Gastrocnemius medialis (tissue), 4 donors: ENCODE measurements around the gene ANKS4B. TPM values are rescaled to one million over a fixed set of nuclear protein-coding genes. Genes with fewer than 3 reads are reported as not detected.

ENCODE experiments used
- ATAC-seq, 2 donors: fragments of 150-250 bp; one replicate each; pipeline ENCODE4 v1.9.1; 2016
- DNase-seq, 2 donors: peaks; one replicate each; pipeline ENCODE4 v3.0.0-alpha.2; 2019
- H3K27ac ChIP-seq, 4 donors: fragments of 200-600 bp; sonication (generic); 1 replicate in 1 of 4; 2 replicates in 3 of 4; pipeline ENCODE4 v1.5.1; 2016 to 2018; ENCODE audit warnings: mild to moderate bottlenecking in 2 of 4, moderate library complexity in 1 of 4
- H3K27me3 ChIP-seq, 3 donors: fragments of 200-600 bp; sonication (generic) in 2 of 3; 1 replicate in 1 of 3; 2 replicates in 2 of 3; pipeline versions ENCODE4 v1.5.1 to v1.6.0; 2016 to 2019; ENCODE audit warnings: mild to moderate bottlenecking in 1 of 3, moderate library complexity in 1 of 3
- H3K36me3 ChIP-seq, 2 donors: fragments of 200-600 bp; sonication (generic) in 1 of 2; one replicate each; pipeline ENCODE4 v1.5.1; 2017 to 2018
- H3K4me1 ChIP-seq, 2 donors: fragments of 200-600 bp; sonication (generic) in 1 of 2; one replicate each; pipeline ENCODE4 v1.5.1; 2016 to 2017; ENCODE audit warnings: mild to moderate bottlenecking in 2 of 2
- H3K4me3 ChIP-seq, 4 donors: fragments of 200-600 bp; sonication (generic) in 3 of 4; 1 replicate in 1 of 4; 2 replicates in 3 of 4; pipeline ENCODE4 v1.5.1; 2016 to 2019; ENCODE audit warnings: mild to moderate bottlenecking in 2 of 4
- H3K9me3 ChIP-seq, 3 donors: fragments of 200-600 bp; sonication (generic) in 2 of 3; 1 replicate in 1 of 3; 2 replicates in 2 of 3; pipeline ENCODE4 v1.5.1; 2016 to 2019
- POLR2A ChIP-seq, 2 donors: fragments of 450-650 bp; IDR thresholded peaks; one replicate each; pipeline ENCODE4 v1.6.1; 2017; ENCODE audit warnings: antibody characterized with exemption in 2 of 2, mild to moderate bottlenecking in 2 of 2, moderate library complexity in 2 of 2
- in situ Hi-C, 4 donors: fragments of 200-750 bp; cut with MboI; loops; one replicate each; pipeline versions ENCODE4 v1.15.0 to v1.8.0; 2017; ENCODE audit warnings: low sequenced_read_pairs in 4 of 4
- intact Hi-C: fragments of 100-400 bp; cut with DNase I; formaldehyde crosslinking; loops from one replicate; pipeline ENCODE4 v1.15.1; 2023; ENCODE audit warnings: low total_unique reads
- total RNA-seq, 4 donors: library from RNA; depleted of rRNA; stranded (reverse); fragments of >200 nt; gene quantifications; one replicate each; pipeline versions ENCODE4 v1.1.0 to v1.2.3, GENCODE V29; 2016
- TF ChIP-seq, protein P1 (sequence below), 5 experiments: fragments of 450-650 bp in 3 of 5; fragments of 200-600 bp in 2 of 5; sonication (generic) in 2 of 5; IDR thresholded peaks in 4 of 5; conservative IDR thresholded peaks in 1 of 5; 1 replicate in 4 of 5; 2 replicates in 1 of 5; pipeline ENCODE4 v1.5.1; 2016 to 2019; ENCODE audit warnings: antibody characterized with exemption in 5 of 5, mild to moderate bottlenecking in 3 of 5, moderate library complexity in 3 of 5

ANKS4B gene
- total RNA-seq, 4 donors from 2014 or later: 0.04 to 0.10 TPM; not detected in 2

DNA sequence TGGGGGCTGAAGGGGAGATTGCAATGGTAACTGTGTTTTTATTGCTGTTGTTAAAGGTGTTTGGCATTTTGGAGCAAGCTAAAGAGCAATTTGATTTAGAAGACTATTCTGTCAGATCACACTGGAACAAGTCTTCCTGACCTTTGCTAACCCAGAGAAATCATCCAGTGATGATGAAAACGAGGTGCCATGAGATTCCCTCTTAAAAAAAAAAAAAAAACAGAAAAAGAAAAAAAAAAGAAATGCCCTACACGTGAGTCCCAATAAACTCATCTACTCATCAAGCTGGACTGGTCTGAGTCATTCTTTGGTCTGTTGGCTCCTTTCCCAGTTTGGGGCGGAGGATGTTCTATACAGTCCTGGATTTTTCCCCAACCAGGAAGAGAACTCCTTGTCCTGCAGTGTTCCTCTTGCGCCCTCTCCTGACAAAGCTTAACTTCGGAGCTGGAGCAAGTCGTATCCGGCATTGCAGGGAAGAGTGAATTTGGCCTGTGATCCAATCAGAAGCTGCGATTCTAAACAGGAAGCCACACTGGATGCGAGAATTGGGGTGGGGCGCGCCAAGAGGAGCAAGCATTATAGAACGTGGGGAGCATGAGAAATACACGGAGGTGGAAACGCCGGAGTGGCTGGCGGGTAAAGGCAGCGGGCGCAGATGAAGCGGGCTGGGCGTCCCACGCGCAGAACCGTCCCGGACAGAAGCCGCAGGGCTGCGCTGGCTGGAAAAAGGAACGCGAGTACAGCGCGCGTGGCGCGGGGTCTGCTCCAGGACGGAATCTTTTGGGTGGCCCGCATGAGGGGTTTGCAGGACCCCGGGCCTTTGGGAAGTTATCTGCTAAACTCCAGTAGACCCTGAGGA lies 67.0 kb downstream of the ANKS4B start:
- Histone ChIP-seq H3K4me1 (no peaks in the 10 kb centered on the region), H3K4me3 (peak overlapping the region; percentile 63 to 72 (median 66)), H3K36me3 (no peaks in the 10 kb centered on the region), H3K27me3 (peaks cover 0 to 5% (median 0%) of the 10 kb centered on the region in 3 donors), H3K27ac (peak overlapping the region; percentile 48 to 70 (median 66)), H3K9me3 (no peaks in the 10 kb centered on the region)
- in situ Hi-C loops: no loop called here
- TF ChIP-seq, protein P1, sequence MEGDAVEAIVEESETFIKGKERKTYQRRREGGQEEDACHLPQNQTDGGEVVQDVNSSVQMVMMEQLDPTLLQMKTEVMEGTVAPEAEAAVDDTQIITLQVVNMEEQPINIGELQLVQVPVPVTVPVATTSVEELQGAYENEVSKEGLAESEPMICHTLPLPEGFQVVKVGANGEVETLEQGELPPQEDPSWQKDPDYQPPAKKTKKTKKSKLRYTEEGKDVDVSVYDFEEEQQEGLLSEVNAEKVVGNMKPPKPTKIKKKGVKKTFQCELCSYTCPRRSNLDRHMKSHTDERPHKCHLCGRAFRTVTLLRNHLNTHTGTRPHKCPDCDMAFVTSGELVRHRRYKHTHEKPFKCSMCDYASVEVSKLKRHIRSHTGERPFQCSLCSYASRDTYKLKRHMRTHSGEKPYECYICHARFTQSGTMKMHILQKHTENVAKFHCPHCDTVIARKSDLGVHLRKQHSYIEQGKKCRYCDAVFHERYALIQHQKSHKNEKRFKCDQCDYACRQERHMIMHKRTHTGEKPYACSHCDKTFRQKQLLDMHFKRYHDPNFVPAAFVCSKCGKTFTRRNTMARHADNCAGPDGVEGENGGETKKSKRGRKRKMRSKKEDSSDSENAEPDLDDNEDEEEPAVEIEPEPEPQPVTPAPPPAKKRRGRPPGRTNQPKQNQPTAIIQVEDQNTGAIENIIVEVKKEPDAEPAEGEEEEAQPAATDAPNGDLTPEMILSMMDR (IDR thresholded peaks at IDR 0.05 in 4 of 5, conservative IDR thresholded peaks at IDR 0.05 in 1 of 5): peak; percentile 53 to 80 (median 72)
- TF ChIP-seq POLR2A (IDR thresholded peaks at IDR 0.05): peak; percentile 10 to 34
- peak; percentile 91 to 92 for DNase-seq
- peak; percentile 99 to 100 for ATAC-seq
- intact Hi-C loops: loop anchor here (1.0 kb wide), 2 partner anchors 112 to 142 kb away; partner anchors contain the start of gene LDAF1

DNA sequence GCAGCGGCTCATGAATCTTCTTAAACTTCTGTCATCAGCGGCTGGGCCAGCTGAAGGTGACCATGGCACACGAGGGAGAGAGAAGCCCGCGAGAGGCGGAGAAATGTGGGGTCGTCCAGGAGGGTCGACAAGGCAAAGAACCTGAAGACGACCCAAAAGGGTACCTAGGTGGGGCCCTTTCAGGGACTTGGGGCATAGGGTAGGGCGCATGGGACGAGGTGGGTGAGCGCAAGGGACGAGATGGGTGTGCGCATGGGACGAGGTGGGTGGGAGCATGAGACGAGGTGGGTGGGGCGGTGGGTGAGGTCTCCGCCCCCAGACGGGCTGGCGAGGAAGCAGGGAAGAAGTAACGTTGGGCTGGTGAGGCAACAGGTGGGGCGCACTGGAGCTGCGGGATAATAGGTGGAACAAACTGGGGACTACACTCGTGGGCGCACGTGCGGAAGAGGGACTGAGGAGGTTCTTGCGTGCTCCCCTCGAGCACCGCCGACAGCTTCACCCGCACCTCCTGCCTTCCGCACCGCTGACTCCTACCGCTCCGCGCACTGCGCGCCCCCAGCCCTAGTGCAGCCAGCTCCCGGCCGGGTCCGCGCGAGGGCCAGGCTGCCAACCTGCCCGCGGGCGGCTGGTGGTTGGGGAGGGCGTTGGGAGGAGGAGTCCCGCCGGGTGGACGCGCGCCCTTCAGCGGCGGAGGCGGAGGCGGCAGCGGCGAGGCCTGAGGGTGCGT lies 67.8 kb downstream of the ANKS4B start:
- ATAC-seq (peak; percentile 31 to 34), DNase-seq (peak; percentile 49)
- Histone ChIP-seq H3K9me3 (no peaks in the 10 kb centered on the region), H3K27ac (peak overlapping the region; percentile 48 to 70 (median 66)), H3K36me3 (no peaks in the 10 kb centered on the region), H3K4me1 (no peaks in the 10 kb centered on the region), H3K4me3 (peak overlapping the region; percentile 63 to 72 (median 66)), H3K27me3 (peaks cover 0 to 5% (median 0%) of the 10 kb centered on the region in 3 donors)
- in situ Hi-C loops: no loop called here
- TF ChIP-seq, protein P1 (IDR thresholded peaks at IDR 0.05 in 4 of 5, conservative IDR thresholded peaks at IDR 0.05 in 1 of 5): peak in 1 of 5 experiments; percentile 21
- peak; percentile 15 to 26 for TF ChIP-seq POLR2A (IDR thresholded peaks at IDR 0.05)
- intact Hi-C loops: no loop called here

DNA sequence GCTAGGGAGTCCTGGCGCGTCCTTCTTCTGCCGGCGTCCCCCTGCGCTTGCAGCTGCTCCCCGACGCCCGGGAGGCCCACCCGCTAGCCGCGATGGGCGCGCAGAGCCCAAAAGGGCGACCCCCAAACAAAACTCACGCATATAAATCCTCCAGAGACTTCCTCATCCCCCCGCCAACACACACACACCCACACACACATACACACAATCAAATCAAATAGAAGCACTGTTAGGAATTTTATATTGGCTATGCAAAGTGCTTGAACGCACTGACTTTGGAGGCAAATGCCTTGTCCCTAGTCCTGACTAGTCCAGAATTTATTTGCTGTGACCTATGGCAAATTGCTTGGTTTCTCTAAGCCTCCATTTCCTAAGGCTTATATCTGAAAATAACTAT lies 68.4 kb downstream of the ANKS4B start:
- in situ Hi-C loops: no loop called here

DNA sequence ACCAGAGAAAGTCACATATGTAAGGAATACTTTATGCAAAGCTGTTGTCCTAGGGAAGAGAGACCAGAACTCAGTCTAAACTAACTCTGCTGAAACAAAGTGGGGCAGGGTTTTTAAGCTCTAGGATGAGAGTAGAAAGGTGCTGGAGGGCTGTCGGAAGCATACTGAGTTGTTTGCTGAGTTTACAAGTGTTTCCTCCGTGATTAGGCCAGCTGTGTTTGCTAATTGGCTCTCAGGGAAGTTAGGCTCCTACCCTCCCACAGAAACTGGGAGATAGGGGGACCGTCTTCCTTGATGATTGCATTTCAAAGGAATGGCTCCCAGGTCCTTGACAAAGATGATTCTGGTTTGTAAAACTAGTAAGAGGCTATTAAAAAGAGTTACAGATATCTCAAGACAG lies 69.0 kb downstream of the ANKS4B start:
- H3K4me1 ChIP-seq: no peaks in the 10 kb centered on the region
- ATAC-seq: no peak
- intact Hi-C loops: no loop called here
- TF ChIP-seq, protein P1 (IDR thresholded peaks at IDR 0.05 in 4 of 5, conservative IDR thresholded peaks at IDR 0.05 in 1 of 5): no peak
- no peak for TF ChIP-seq POLR2A (IDR thresholded peaks at IDR 0.05)
- H3K27me3 ChIP-seq: peaks cover 0 to 5% (median 0%) of the 10 kb centered on the region in 3 donors
- in situ Hi-C loops: no loop called here
- DNase-seq: no peak
- peak overlapping the region in 1 of 4 donors; percentile 63 for H3K4me3 ChIP-seq
- no peaks in the 10 kb centered on the region for H3K36me3 ChIP-seq
- no peak overlapping the region for H3K27ac ChIP-seq
- H3K9me3 ChIP-seq: no peaks in the 10 kb centered on the region

More for the DNA sequence above, 68.4 kb downstream of the ANKS4B start:
- H3K36me3 ChIP-seq: no peaks in the 10 kb centered on the region
- TF ChIP-seq POLR2A (IDR thresholded peaks at IDR 0.05): no peak
- TF ChIP-seq, protein P1 (IDR thresholded peaks at IDR 0.05 in 4 of 5, conservative IDR thresholded peaks at IDR 0.05 in 1 of 5): no peak
- H3K27me3 ChIP-seq: peaks cover 0 to 5% (median 0%) of the 10 kb centered on the region in 3 donors
- no peaks in the 10 kb centered on the region for H3K9me3 ChIP-seq
- H3K4me3 ChIP-seq: peak overlapping the region; percentile 63 to 72 (median 66)
- H3K4me1 ChIP-seq: no peaks in the 10 kb centered on the region
- intact Hi-C loops: no loop called here
- ATAC-seq (no peak), DNase-seq (no peak)
- H3K27ac ChIP-seq: peak overlapping the region in 2 of 4 donors; percentile 3 to 62
